Measurements from ENCODE around the gene ZBTB25.

The ZBTB25 gene

DNA sequence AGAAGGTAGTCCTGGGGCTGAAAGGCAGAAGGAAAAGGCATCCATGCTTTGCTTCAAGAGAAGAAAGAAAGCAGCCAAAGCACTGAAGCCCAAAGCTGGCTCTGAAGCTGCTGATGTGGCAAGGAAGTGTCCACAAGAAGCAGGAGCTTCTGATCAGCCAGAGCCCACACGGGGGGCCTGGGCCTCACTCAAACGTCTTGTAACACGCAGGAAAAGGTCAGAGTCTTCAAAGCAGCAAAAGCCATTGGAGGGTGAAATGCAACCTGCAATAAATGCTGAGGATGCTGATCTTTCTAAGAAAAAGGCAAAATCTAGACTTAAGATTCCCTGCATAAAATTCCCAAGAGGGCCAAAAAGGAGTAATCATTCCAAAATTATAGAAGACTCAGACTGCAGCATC, 35.2 kb downstream of the ZBTB25 start:
- no peak overlapping the region for H3K4me3 ChIP-seq (ENCODE audit: low read depth in 1 of 2, low read length in 1 of 2)
- no peak overlapping the region for H3K27ac ChIP-seq
- H3K9me3 ChIP-seq, result no peaks in the 10 kb centered on the region
- TF ChIP-seq, protein P1, sequence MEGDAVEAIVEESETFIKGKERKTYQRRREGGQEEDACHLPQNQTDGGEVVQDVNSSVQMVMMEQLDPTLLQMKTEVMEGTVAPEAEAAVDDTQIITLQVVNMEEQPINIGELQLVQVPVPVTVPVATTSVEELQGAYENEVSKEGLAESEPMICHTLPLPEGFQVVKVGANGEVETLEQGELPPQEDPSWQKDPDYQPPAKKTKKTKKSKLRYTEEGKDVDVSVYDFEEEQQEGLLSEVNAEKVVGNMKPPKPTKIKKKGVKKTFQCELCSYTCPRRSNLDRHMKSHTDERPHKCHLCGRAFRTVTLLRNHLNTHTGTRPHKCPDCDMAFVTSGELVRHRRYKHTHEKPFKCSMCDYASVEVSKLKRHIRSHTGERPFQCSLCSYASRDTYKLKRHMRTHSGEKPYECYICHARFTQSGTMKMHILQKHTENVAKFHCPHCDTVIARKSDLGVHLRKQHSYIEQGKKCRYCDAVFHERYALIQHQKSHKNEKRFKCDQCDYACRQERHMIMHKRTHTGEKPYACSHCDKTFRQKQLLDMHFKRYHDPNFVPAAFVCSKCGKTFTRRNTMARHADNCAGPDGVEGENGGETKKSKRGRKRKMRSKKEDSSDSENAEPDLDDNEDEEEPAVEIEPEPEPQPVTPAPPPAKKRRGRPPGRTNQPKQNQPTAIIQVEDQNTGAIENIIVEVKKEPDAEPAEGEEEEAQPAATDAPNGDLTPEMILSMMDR (IDR thresholded peaks at IDR 0.05), result no peak
- H3K36me3 ChIP-seq, result no peaks in the 10 kb centered on the region
- H3K4me1 ChIP-seq (ENCODE audit: control insufficient read depth in 1 of 2, insufficient read depth in 1 of 2, low read depth in 1 of 2, low read length in 1 of 2), result peaks cover 23 to 29% of the 10 kb centered on the region in 2 experiments
- H3K27me3 ChIP-seq, result peaks cover 82% of the 10 kb centered on the region

DNA sequence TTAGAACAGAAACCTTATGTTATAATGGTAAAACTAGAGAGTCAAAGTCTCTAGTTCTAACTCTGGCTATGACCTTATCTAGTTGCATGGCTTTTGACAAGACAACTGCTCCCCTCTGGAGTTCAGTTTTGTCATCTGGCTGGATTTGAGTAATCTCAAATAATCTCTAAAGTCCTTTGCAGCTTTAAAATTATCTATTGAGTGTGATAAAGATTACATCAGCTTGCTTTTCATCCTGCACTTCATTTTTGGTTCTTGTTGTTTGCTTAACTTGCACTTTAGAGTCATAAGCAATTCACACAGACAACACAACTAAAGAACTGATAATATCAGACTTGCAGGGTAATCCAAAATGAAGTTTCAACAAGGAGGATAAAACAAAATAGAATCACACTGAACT, 36.1 kb downstream of the ZBTB25 start:
- TF ChIP-seq, protein P1 (IDR thresholded peaks at IDR 0.05), result no peak
- H3K4me1 ChIP-seq (ENCODE audit: control insufficient read depth in 1 of 2, insufficient read depth in 1 of 2, low read depth in 1 of 2, low read length in 1 of 2), result peaks cover 23 to 29% of the 10 kb centered on the region in 2 experiments
- H3K27me3 ChIP-seq, result peaks cover 87% of the 10 kb centered on the region
- H3K27ac ChIP-seq, result no peak overlapping the region
- H3K36me3 ChIP-seq, result no peaks in the 10 kb centered on the region
- no peak overlapping the region for H3K4me3 ChIP-seq (ENCODE audit: low read depth in 1 of 2, low read length in 1 of 2)
- H3K9me3 ChIP-seq, result no peaks in the 10 kb centered on the region

DNA sequence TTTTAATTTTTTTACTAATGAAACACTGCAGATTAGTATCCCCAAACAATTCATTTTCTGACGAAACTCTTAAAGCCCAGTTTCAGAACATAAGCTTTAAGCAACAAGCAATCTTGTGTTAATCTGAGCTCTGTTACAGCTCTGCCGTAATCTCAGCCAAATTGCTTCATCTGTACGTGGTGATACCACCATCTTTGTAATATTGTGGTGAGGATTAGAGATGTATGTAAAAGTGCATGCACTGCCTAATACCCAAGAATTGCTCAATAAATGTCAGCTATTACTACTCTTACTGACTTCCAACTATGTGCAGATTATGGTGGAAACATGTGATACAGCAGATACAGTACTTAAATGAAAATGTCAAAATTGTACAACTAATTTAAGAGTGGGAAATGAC, 36.5 kb downstream of the ZBTB25 start:
- Histone ChIP-seq H3K4me1 (ENCODE audit: control insufficient read depth in 1 of 2, insufficient read depth in 1 of 2, low read depth in 1 of 2, low read length in 1 of 2) (peaks cover 23 to 29% of the 10 kb centered on the region in 2 experiments), H3K4me3 (ENCODE audit: low read depth in 1 of 2, low read length in 1 of 2) (no peak overlapping the region), H3K9me3 (no peaks in the 10 kb centered on the region), H3K27ac (no peak overlapping the region), H3K36me3 (no peaks in the 10 kb centered on the region), H3K27me3 (peaks cover 85% of the 10 kb centered on the region)
- TF ChIP-seq, protein P1 (IDR thresholded peaks at IDR 0.05), result no peak

DNA sequence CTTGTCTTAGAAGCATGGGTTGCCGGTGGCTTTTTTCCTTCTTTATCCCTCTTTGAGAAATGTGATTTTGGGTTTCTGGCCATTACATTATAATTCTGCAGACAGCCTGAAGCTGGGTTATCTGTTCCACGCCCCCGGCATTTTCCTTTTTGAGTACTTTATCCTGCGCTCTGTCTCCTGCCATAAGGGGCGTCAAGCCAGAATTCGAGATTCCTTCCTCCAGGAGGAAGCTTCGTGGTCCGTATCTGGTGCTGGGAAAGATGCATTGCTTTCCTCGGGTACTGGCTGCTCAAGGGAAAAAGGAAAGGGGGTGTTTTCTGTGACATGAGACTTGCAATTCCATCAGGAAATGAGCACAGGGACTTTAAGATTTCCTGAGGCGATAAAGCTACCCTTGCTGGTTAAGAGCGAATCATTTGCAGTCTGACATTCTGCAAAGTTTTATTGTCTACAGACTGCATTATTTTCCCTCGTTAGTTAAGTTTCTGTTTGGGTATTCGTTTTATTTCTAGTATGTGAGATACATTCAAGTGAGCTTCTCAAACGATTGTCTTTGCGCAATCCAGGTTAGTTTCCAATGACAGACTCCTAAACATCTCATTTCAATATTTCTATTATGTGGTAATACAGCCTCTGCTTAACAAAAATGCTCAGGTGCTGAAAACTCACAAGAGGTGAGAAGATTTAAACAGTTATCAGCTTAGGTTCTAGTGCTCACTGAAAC, 37.6 kb downstream of the ZBTB25 start:
- H3K27me3 ChIP-seq, result peaks cover 74% of the 10 kb centered on the region
- H3K36me3 ChIP-seq, result no peaks in the 10 kb centered on the region
- TF ChIP-seq, protein P1 (IDR thresholded peaks at IDR 0.05), result no peak
- peak overlapping the region; percentile 22 to 47 for H3K4me3 ChIP-seq (ENCODE audit: low read depth in 1 of 2, low read length in 1 of 2)
- no peak overlapping the region for H3K27ac ChIP-seq
- no peaks in the 10 kb centered on the region for H3K9me3 ChIP-seq
- H3K4me1 ChIP-seq (ENCODE audit: control insufficient read depth in 1 of 2, insufficient read depth in 1 of 2, low read depth in 1 of 2, low read length in 1 of 2), result peaks cover 23 to 29% of the 10 kb centered on the region in 2 experiments

DNA sequence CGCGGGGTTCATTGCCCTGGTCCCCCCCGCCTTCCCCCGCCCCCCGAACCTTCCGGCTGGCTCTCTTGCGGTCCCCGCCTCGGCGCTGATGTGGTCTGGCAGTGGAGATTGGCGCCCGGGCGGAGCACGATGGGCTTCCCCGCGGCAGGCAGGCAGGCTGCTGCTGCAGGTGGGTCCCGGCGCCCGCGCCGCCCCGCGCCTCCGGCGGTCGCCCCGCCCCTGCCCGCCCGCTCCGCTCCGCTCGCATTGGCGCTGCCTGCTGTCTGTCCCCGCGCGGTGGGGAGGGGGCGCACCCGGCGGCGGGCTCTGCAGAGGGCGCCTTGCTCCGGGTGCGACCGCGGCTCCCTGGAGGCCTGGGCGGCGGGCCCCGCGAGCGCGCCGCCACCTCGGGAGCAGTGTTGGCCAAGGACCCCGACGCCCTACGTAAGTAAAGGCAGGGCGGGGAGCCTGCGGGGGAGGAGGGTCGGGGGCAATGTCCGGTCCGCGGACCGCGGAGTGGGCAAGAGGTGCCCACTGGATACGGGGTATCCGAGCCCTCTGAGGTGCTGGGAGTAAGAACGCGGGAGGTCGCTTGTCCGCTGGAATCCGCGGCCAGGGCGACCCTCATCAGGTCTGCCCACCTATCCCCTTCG, 38.3 kb downstream of the ZBTB25 start, which contains the start of gene AKAP5:
AKAP5 (plus strand) TSS at position 309 of the 632 bp plus-strand sequence. CDS start 2,896 bp downstream, outside the sequence.
- Histone ChIP-seq H3K9me3 (no peaks in the 10 kb centered on the region), H3K27me3 (peaks cover 74% of the 10 kb centered on the region), H3K4me1 (ENCODE audit: control insufficient read depth in 1 of 2, insufficient read depth in 1 of 2, low read depth in 1 of 2, low read length in 1 of 2) (peaks cover 23 to 29% of the 10 kb centered on the region in 2 experiments), H3K4me3 (ENCODE audit: low read depth in 1 of 2, low read length in 1 of 2) (peak within 1 kb of the TSS; percentile 22 to 47), H3K27ac (no peak within 1 kb of the TSS), H3K36me3 (no peaks in the 10 kb centered on the region)
- TF ChIP-seq, protein P1 (IDR thresholded peaks at IDR 0.05), result no peak
